GM23248 (cell line): ENCODE measurements around the gene SPAG9.

Source experiments
- EZH2 ChIP-seq: fragments of 200-600 bp; sonication (generic); IDR thresholded peaks from 2 replicates; pipeline ENCODE4 v1.6.1; 2018; ENCODE audit warnings: antibody characterized with exemption, mild to moderate bottlenecking; ENCODE audit not compliant: insufficient read depth, poor library complexity, severe bottlenecking
- EZH2phosphoT487 ChIP-seq: fragments of 200-600 bp; sonication (generic); IDR thresholded peaks from 2 replicates; pipeline ENCODE4 v1.6.1; 2018; ENCODE audit warnings: antibody characterized with exemption, moderate library complexity, mild to moderate bottlenecking, low read depth; ENCODE audit not compliant: insufficient read depth

GRCh38 chr17:51071556-51071955 lies 49.1 kb downstream of the SPAG9 start:
- no peak for TF ChIP-seq EZH2
- no peak for TF ChIP-seq EZH2phosphoT487
